ENCODE data around the gene PTPN7.

The PTPN7 gene

GRCh38 chr1:202160377-202160940, at the start of gene PTPN7:
TSS of gene PTPN7 (minus strand) at chr1:202160602. CDS start at chr1:202159402, 1,200 bp downstream.
- Histone ChIP-seq H3K27me3 (ENCODE audit: control insufficient read depth, insufficient read depth, low read length) (no peaks in the 10 kb centered on the region), H3K4me1 (ENCODE audit: control insufficient read depth, insufficient read depth, low read length) (peaks cover 12% of the 10 kb centered on the region), H3K36me3 (ENCODE audit: control insufficient read depth, insufficient read depth, low read length) (no peaks in the 10 kb centered on the region), H3K4me3 (ENCODE audit: low read depth, low read length) (no peak within 1 kb of the TSS), H3K9ac (ENCODE audit: low read depth, low read length) (no peak within 1 kb of the TSS), H3K9me3 (ENCODE audit: control insufficient read depth, insufficient read depth, low read length) (no peaks in the 10 kb centered on the region)

DNA sequence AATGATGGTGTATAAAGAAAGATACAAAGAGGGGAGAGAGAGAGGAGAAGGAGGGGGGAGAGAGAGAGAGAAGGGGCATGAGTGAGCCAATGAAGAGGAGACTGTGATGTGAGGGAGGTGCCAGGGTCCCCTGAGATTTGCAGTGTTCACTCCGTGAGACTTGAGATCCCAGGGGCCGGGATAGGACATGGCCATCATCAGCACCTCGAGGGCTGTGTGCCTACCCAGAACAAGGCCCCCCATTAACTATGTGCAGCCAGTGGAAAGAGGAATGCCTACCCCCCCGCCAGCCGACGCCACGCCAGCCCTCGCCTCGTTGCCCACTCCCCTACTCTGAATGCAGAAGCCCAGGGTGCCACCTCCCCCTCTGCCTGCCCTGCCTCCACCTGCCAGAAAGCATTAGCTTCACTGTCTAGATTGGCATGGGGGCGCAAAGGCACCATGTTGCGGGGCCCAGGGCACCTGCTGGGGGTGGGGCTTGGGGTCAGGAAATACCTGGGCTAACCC, 48.0 kb upstream of the PTPN7 start:
- Histone ChIP-seq H3K36me3 (ENCODE audit: control insufficient read depth, insufficient read depth, low read length) (no peaks in the 10 kb centered on the region), H3K27me3 (ENCODE audit: control insufficient read depth, insufficient read depth, low read length) (peaks cover 12% of the 10 kb centered on the region), H3K9me3 (ENCODE audit: control insufficient read depth, insufficient read depth, low read length) (no peaks in the 10 kb centered on the region), H3K9ac (ENCODE audit: low read depth, low read length) (no peak overlapping the region), H3K4me3 (ENCODE audit: low read depth, low read length) (no peak overlapping the region), H3K4me1 (ENCODE audit: control insufficient read depth, insufficient read depth, low read length) (no peaks in the 10 kb centered on the region)

GRCh38 chr1:202207292-202207691, 46.9 kb upstream of the PTPN7 start:
- H3K27me3 ChIP-seq (ENCODE audit: control insufficient read depth, insufficient read depth, low read length) = peaks cover 6% of the 10 kb centered on the region
- H3K9me3 ChIP-seq (ENCODE audit: control insufficient read depth, insufficient read depth, low read length) = no peaks in the 10 kb centered on the region
- H3K4me1 ChIP-seq (ENCODE audit: control insufficient read depth, insufficient read depth, low read length) = no peaks in the 10 kb centered on the region
- H3K4me3 ChIP-seq (ENCODE audit: low read depth, low read length) = no peak overlapping the region
- H3K9ac ChIP-seq (ENCODE audit: low read depth, low read length) = no peak overlapping the region
- no peaks in the 10 kb centered on the region for H3K36me3 ChIP-seq (ENCODE audit: control insufficient read depth, insufficient read depth, low read length)

DNA sequence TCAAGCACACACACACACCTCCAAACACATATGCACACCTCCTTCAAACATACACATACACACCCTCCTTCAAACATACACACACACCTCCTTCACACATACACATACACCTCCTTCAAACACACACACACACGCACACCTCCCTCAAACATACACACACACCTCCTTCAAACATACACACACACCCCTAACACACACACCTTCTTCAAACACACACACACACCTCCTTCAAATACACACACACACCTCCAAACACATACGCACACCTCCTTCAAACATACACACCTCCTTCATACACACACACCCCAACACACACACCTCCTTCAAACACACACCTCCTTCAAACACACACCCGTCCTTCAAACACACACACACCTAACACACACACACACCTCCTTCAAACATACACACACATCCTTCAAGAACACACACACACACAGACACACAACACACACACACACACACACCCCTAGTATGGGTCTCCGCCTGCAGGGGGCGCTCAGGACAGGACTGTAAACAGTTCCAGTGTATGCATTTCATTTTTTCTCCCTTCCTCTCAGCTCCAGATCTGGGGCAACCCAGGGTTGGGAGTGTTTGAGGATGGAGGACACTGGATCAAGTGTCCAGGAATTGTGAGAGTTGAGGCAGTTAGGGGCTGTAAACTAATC, 45.3 kb upstream of the PTPN7 start:
- Histone ChIP-seq H3K27me3 (ENCODE audit: control insufficient read depth, insufficient read depth, low read length) (no peaks in the 10 kb centered on the region), H3K4me1 (ENCODE audit: control insufficient read depth, insufficient read depth, low read length) (no peaks in the 10 kb centered on the region), H3K36me3 (ENCODE audit: control insufficient read depth, insufficient read depth, low read length) (no peaks in the 10 kb centered on the region), H3K9ac (ENCODE audit: low read depth, low read length) (no peak overlapping the region), H3K9me3 (ENCODE audit: control insufficient read depth, insufficient read depth, low read length) (no peaks in the 10 kb centered on the region), H3K4me3 (ENCODE audit: low read depth, low read length) (no peak overlapping the region)

GRCh38 chr1:202204065-202204464, 43.7 kb upstream of the PTPN7 start:
- peaks cover 6% of the 10 kb centered on the region for H3K4me1 ChIP-seq (ENCODE audit: control insufficient read depth, insufficient read depth, low read length)
- no peaks in the 10 kb centered on the region for H3K9me3 ChIP-seq (ENCODE audit: control insufficient read depth, insufficient read depth, low read length)
- H3K36me3 ChIP-seq (ENCODE audit: control insufficient read depth, insufficient read depth, low read length) = no peaks in the 10 kb centered on the region
- no peaks in the 10 kb centered on the region for H3K27me3 ChIP-seq (ENCODE audit: control insufficient read depth, insufficient read depth, low read length)
- no peak overlapping the region for H3K4me3 ChIP-seq (ENCODE audit: low read depth, low read length)
- H3K9ac ChIP-seq (ENCODE audit: low read depth, low read length) = no peak overlapping the region

DNA sequence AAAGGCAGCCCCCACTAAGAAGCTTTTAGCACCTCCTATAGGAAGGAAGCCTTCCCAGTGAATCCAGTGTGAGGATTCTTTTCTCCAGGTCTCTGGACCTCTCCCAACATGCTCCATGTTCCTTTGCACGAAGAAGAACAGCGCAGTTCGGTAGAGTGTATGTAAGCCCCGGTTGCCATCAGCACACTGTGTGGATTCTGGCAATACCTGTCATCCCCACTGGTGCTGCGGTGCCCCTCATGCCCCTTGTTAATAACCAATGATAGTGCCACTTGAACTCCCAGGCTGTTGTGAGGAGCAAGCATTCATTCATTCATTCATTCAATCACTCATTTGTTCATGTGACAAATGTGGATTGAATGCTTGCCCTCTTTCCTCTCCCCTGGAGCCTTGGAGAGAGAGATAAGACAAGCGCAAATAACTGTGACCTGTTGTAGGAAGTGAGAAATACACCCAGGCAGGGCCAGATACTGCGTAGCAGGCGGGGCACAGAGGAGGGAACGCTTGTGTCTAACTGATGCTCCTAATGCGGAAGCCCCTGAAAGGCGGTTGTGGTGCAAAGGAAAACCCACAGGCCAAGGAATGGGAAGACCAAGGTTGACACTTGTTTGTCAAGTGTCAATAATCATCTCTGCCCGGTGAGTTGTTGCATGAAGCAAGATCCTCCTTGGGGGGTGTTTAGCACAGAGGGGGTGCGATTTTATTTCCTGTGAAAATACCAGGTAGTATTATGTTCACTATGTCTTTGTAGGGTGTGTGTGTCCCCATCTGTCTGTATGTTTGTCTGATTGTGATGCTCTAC, 43.0 kb upstream of the PTPN7 start:
- Histone ChIP-seq H3K36me3 (ENCODE audit: control insufficient read depth, insufficient read depth, low read length) (no peaks in the 10 kb centered on the region), H3K9ac (ENCODE audit: low read depth, low read length) (no peak overlapping the region), H3K27me3 (ENCODE audit: control insufficient read depth, insufficient read depth, low read length) (no peaks in the 10 kb centered on the region), H3K9me3 (ENCODE audit: control insufficient read depth, insufficient read depth, low read length) (no peaks in the 10 kb centered on the region), H3K4me1 (ENCODE audit: control insufficient read depth, insufficient read depth, low read length) (peaks cover 6% of the 10 kb centered on the region), H3K4me3 (ENCODE audit: low read depth, low read length) (no peak overlapping the region)

DNA sequence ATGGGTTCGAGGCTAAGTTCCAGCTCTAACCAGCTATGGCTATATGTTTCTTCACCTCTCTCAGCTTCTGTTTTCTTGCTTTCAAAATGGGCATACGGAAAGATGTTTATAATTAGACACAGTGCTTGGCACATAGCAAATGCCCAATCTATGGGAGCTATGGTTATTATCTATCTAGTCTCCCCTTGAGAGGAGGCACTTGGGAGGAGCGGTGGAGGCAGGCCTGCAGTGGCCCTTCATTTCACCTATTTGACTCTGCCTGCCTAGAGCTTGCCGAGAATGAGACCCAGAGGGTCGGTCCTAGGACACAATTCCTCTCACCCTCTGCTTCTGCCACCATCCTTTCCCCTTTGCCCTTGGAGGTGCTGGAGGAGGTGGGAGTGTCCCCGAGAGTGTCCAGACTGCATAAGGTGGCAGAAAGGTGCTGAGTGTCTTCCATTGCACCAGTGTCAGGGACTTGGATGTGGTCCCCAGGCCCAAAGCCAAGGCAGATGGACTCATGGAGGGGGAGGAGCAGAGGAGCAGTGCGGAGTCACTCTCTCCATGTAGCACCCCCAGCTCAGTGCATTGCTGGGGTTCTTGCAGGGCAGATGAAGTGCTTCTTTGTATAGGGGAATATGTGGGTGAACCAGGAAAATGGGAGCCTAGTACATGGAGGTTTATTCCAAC, 42.2 kb upstream of the PTPN7 start:
- Histone ChIP-seq H3K9me3 (ENCODE audit: control insufficient read depth, insufficient read depth, low read length) (no peaks in the 10 kb centered on the region), H3K9ac (ENCODE audit: low read depth, low read length) (no peak overlapping the region), H3K4me3 (ENCODE audit: low read depth, low read length) (no peak overlapping the region), H3K4me1 (ENCODE audit: control insufficient read depth, insufficient read depth, low read length) (peaks cover 6% of the 10 kb centered on the region), H3K36me3 (ENCODE audit: control insufficient read depth, insufficient read depth, low read length) (no peaks in the 10 kb centered on the region), H3K27me3 (ENCODE audit: control insufficient read depth, insufficient read depth, low read length) (no peaks in the 10 kb centered on the region)

GRCh38 chr1:202201971-202202370, 41.6 kb upstream of the PTPN7 start:
- H3K4me3 ChIP-seq (ENCODE audit: low read depth, low read length) = no peak overlapping the region
- no peaks in the 10 kb centered on the region for H3K27me3 ChIP-seq (ENCODE audit: control insufficient read depth, insufficient read depth, low read length)
- no peak overlapping the region for H3K9ac ChIP-seq (ENCODE audit: low read depth, low read length)
- H3K36me3 ChIP-seq (ENCODE audit: control insufficient read depth, insufficient read depth, low read length) = no peaks in the 10 kb centered on the region
- peaks cover 6% of the 10 kb centered on the region for H3K4me1 ChIP-seq (ENCODE audit: control insufficient read depth, insufficient read depth, low read length)
- H3K9me3 ChIP-seq (ENCODE audit: control insufficient read depth, insufficient read depth, low read length) = no peaks in the 10 kb centered on the region

DNA sequence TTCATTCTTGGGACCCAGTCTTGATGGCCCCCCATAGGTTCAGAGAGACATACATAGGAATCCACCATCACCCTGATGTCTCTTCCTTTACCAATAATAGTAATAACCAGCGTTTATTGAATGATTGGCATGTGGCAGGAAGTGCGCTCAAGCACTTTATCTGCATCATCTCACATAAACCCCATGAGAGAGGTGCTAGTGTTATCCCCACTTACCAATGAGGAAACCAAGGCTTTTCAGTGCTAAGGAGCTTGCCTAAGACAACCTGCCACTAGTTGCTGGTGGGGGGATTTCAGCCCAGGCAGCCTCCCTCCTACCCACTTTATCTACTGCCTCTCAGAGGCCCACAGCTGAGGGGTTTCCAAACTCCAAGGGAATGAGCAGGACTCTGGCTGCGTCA, 40.9 kb upstream of the PTPN7 start:
- peaks cover 6% of the 10 kb centered on the region for H3K4me1 ChIP-seq (ENCODE audit: control insufficient read depth, insufficient read depth, low read length)
- peaks cover 4% of the 10 kb centered on the region for H3K27me3 ChIP-seq (ENCODE audit: control insufficient read depth, insufficient read depth, low read length)
- no peaks in the 10 kb centered on the region for H3K36me3 ChIP-seq (ENCODE audit: control insufficient read depth, insufficient read depth, low read length)
- no peak overlapping the region for H3K4me3 ChIP-seq (ENCODE audit: low read depth, low read length)
- H3K9me3 ChIP-seq (ENCODE audit: control insufficient read depth, insufficient read depth, low read length) = no peaks in the 10 kb centered on the region
- no peak overlapping the region for H3K9ac ChIP-seq (ENCODE audit: low read depth, low read length)

DNA sequence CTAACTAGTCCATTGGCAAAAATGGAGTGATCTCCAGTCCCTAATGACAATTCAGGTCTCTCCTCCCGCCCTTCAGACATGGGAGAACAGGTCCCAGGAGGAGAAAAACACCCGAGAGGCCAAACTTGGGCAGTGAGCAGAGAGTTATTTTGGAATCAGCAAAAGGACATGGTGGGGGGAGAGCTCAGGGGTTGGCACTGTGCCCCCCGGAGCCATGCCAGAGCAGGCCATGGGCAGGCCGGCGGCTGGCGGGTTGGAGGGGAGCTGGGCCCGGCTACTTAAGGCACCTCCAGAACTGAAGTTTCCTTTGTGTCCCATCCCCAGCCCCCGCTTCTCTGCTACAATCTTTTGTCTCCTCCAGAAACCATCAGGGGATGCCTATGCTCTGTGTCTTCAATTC, 40.3 kb upstream of the PTPN7 start:
- no peak overlapping the region for H3K9ac ChIP-seq (ENCODE audit: low read depth, low read length)

DNA sequence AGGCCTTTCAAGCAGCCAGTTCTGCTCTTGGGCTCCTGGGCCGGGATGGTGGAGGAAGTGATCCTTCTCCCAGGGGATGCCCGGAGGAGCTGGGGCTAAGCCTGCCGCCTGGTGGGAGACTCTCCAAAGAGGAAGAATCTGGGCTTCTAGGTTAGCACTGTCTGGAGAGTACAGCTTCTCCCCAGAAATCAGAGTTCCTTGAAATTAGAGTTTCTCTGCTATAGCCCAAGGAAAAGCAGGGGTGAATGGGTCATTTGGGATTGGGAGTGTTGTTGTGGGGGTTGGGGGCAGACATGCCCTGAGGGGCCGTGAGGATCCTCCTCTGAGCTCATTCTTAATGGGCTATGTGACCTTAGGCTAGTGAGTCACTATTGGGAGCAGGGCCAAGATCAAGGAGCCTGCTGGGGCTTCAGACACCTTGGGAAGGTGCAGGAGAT, 39.7 kb upstream of the PTPN7 start:
- no peak overlapping the region for H3K9ac ChIP-seq (ENCODE audit: low read depth, low read length)
- H3K36me3 ChIP-seq (ENCODE audit: control insufficient read depth, insufficient read depth, low read length) = no peaks in the 10 kb centered on the region
- no peak overlapping the region for H3K4me3 ChIP-seq (ENCODE audit: low read depth, low read length)
- H3K4me1 ChIP-seq (ENCODE audit: control insufficient read depth, insufficient read depth, low read length) = peaks cover 6% of the 10 kb centered on the region
- H3K27me3 ChIP-seq (ENCODE audit: control insufficient read depth, insufficient read depth, low read length) = peaks cover 13% of the 10 kb centered on the region
- H3K9me3 ChIP-seq (ENCODE audit: control insufficient read depth, insufficient read depth, low read length) = no peaks in the 10 kb centered on the region

More for the DNA sequence above, 40.3 kb upstream of the PTPN7 start:
- Histone ChIP-seq H3K27me3 (ENCODE audit: control insufficient read depth, insufficient read depth, low read length) (peaks cover 8% of the 10 kb centered on the region), H3K4me3 (ENCODE audit: low read depth, low read length) (no peak overlapping the region), H3K9me3 (ENCODE audit: control insufficient read depth, insufficient read depth, low read length) (no peaks in the 10 kb centered on the region), H3K36me3 (ENCODE audit: control insufficient read depth, insufficient read depth, low read length) (no peaks in the 10 kb centered on the region), H3K4me1 (ENCODE audit: control insufficient read depth, insufficient read depth, low read length) (peaks cover 6% of the 10 kb centered on the region)

Data from iPS-15b (cell line).